HG03108 (cell line): ENCODE results near the gene KIAA1210.

ENCODE experiments used
- ATAC-seq: cut with Tn5 transposase; IDR thresholded peaks from one replicate; pipeline ENCODE4 v1.9.1; 2021; ENCODE audit warnings: moderate library complexity; ENCODE audit not compliant: unreplicated experiment

Gene KIAA1210

GRCh38 chrX:119127650-119128049, at the start of gene KIAA1210:
TSS of gene KIAA1210 (minus strand) at chrX:119127812. CDS start at chrX:119123642, 4,170 bp downstream.
- no peak for ATAC-seq

- no peak for ATAC-seq
Observed at GRCh38 chrX:119177278-119177677, 49.7 kb upstream of the KIAA1210 start.

- ATAC-seq: no peak
Observed at GRCh38 chrX:119174900-119175299, 47.3 kb upstream of the KIAA1210 start.

GRCh38 chrX:119168104-119168503, 40.5 kb upstream of the KIAA1210 start:
- ATAC-seq: no peak

GRCh38 chrX:119158226-119158625, 30.6 kb upstream of the KIAA1210 start:
- ATAC-seq: no peak

GRCh38 chrX:119156241-119156640, 28.6 kb upstream of the KIAA1210 start:
- no peak for ATAC-seq

DNA sequence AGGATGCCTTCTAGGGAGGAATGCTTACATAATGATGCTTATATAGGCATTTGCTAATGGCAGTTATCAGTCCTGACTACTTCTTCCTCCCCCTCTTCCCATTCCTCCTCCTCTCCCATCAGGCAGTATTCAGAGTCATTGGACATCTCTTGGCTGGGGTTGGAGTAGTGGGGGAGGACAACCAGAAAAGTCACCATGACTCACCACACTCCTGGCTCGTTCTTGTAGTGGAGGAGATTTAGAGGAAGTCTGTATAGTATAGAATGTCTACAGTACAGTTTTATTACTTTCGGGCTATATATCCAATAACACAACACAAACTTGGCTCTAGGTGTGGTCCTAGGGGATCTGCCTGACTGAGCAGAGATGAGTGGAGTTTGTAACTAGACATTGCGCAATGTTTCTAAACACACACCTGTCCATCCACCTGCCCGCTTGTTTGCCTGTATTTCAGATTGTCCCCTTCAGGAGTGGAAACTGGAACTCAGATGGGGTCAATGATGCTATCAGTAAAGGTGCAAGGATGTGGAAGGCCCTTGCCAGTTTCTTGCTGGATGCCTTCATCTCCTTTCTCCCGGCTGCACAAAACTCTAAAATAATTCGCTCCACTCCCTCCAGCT, 27.9 kb upstream of the KIAA1210 start:
- no peak for ATAC-seq

DNA sequence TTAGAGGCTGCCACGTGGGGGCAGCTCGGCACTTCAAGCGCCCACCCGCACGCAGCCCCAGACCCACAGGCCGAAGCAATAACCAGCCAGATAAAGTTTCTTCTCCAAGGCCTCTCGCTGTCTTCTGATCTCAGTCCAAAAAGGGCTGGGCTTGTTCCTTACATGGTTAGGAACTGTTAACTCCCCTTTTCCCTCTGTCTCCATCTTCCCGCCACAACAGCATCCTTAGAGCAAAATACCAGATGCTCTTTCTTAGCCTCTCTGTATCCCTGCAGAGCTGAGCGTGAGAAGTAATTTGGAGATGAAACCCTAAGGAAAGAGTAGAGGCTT, 23.4 kb upstream of the KIAA1210 start:
- no peak for ATAC-seq

DNA sequence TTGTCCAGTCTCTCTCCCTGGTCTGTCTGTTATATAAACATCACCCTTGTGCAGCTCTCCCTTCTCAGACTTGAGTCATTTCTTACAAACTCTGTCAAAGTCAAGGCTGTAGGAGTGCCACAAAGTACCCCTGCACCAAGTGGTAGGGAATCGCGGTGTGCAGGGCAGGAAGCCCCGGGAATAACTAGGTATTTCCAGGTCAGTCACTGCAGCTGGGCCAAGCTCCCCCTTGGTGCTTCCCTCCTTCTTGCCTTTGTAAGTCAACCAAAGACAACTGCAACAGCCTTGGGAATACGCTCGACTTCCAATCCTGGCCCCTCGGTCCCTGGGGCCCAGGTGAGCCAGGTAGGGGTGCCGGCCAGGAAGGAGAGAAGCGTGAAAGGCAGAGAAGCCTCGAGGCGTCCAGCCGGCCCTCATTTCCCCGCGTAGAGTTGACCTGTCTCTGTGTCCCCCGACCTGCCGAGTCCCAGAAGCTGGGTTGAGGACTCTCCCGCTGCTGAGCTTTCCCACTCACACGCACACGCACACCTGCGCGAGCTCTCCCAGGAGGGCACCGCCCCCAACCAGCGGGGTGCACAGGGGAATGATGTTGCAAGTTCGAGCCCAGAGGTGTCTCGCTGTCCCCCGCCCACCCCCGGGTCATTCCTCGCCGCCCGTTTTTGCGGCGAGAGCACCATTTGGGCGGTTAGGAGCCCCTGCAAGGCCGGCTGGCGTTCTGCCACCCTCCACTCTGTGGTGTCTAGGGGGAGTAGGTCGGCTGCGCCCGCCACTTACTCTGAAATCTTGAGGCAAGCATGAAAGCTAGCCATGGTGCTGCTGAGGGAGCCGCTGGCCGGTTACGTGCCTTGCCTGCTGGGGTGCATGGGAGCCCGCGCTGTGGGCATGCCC, 22.8 kb upstream of the KIAA1210 start:
- ATAC-seq: no peak

DNA sequence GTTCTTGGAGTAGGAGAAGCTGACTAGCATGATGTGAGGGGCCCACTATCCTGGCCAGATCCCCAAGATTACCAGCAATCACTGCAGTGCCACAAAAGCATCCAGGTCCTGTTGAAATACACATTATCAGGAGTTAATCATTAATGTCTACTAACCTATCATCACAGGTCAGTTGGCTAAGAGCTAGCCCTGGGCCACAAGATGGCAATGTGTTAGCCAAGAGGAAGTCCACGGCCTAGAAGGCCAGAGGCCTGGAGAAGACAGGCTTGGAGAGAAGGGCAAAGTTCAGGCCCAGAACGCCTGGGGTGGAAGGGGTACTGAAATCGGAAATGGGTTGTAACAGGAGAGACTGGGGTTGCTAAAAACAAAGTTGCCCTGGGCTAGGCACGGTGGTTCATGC, 19.9 kb upstream of the KIAA1210 start:
- ATAC-seq: no peak

- no peak for ATAC-seq
Observed at GRCh38 chrX:119145241-119145653, 17.6 kb upstream of the KIAA1210 start.

DNA sequence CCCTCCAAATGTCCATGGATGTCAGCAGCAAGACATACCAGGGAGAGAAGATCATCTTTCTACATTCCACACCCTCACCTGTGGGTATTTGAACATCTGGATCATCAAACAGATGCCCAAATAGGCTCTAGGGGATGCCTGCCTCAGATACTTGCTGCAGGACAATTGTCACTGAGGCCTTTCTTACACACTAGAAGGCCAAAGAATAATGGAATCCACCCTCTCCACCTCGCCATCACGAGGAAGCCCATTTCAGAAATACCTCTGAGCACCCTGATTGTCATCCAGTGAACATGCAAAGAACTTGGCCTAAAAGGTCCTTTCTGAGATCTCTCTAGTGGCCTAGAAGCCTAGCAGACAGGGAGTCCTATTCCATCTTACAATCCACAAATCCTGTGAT, 6.9 kb upstream of the KIAA1210 start:
- no peak for ATAC-seq

DNA sequence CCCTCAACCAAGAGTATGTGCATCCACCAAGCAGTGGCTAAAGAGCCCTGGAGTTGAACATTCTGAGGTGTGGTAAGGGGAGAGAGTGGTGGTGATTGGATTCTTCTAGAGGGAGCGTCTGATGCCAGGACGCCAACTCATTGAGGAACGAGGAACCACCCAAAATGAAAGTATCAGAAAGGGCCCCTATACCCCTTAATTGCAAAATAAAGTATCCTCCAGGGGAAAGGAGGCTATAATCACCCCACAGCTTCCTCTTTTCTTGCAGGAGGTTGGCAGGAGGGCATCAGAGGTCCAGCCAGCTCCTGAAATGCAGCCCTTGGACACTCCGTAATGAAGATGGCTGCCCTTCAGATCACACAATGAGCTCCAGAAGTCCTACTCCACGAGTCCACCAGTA, 5.3 kb upstream of the KIAA1210 start:
- no peak for ATAC-seq

DNA sequence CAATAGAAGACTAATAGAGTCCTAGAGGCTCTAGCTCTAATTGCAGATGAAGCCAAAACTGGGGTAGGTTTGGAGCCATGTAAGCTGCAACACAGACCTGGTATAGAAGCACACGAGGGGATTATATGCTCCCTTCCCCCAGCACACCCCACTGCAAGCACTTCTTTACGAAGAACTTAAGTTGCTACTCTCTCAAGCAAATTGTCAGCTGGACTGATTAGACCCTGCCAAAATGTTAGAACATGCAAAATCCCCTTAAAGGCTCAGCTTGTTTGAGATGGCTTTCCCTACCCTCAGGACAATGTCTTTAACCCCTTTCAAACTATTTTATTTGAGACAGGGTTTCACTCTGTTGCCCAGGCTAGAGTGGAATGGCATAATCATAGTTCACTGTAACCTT, 4.7 kb upstream of the KIAA1210 start:
- ATAC-seq: no peak

GRCh38 chrX:119130911-119131310, 3.3 kb upstream of the KIAA1210 start:
- ATAC-seq: no peak

DNA sequence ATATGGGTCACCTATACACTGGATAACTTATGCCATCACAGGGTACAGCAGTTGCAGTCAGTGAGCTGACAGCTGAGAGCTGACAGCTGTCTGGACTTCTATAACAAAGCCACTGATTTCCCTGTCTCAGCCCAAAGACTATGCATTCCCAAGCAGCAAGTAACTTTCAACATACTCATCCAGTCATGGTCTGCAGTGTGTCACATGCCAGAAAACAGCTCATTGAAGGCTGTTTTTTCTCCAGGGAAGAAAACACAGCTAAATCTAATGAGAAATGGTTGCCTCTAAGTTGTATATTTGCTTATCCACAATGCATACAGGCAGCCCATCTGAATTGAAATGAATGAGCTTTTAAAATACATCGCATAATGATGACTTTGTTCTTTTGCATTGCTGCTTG, 6.3 kb downstream of the KIAA1210 start:
- ATAC-seq: no peak

DNA sequence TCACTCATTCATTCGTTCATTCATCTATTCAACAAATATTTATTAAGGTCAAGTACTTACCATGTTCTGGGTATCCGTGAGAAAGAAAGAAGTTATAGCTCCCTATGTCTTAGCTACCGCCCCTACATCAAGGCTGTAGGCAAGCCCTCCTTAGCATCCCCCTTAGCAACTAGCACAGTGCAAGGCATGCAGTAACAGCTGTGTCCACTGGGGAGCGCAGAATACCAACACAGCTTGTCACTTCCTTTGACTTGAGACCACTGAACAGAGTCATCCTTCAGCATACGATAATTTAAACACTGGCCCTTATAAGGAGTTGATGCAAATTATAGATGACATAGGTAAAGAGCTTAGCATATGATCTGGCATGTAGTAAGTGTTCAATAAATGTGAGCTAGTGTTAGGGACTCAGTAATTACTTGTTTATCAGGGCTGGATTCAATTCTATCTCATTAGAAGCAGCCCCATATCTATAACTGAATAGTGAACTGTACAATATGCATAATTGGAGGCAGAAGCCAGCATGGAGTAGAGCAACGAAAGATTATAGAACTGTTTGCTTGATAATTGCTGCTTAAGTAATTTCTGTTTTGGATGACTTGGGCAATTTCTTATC, 8.7 kb downstream of the KIAA1210 start:
- ATAC-seq: peak; percentile 64

DNA sequence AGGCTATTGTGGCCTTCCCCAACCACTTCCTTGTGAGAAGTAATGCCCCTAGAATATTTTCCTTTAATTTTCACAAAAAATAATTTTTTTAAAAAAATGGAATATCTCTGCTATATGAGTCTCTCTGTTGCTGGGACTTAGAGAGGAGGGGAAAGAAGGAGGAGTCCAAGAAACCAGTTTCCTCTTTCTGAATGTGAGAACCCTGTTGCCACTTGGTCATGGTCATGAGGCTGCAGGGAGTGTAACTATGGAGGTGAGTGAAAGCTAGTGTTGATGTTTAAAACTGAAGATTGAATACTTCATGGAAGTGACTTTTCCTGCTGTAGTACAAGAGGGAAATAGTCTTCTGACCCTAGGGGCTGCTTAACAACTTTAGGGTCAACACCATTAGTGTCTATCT, 20.4 kb downstream of the KIAA1210 start:
- ATAC-seq: no peak

GRCh38 chrX:119105826-119106225, 21.8 kb downstream of the KIAA1210 start:
- no peak for ATAC-seq

- no peak for ATAC-seq
Observed at GRCh38 chrX:119101168-119101567, 26.4 kb downstream of the KIAA1210 start.

GRCh38 chrX:119095936-119096335, 31.7 kb downstream of the KIAA1210 start:
- no peak for ATAC-seq

- no peak for ATAC-seq
Observed at GRCh38 chrX:119094819-119095218, 32.8 kb downstream of the KIAA1210 start.
